Endothelial cell of umbilical vein (primary cell): ENCODE data around the gene ALK.

Source experiments
- EZH2 ChIP-seq: IDR thresholded peaks from 2 replicates; pipeline ENCODE4 v1.6.1; 2012; ENCODE audit warnings: borderline replicate concordance, low read depth, mild to moderate bottlenecking, moderate library complexity, low read length, inconsistent platforms; ENCODE audit not compliant: severe bottlenecking
- FOS ChIP-seq: IDR thresholded peaks from 2 replicates; pipeline ENCODE4 v1.6.1; 2011; ENCODE audit warnings: mild to moderate bottlenecking, low read length, moderate library complexity, borderline replicate concordance; ENCODE audit not compliant: insufficient read depth
- GATA2 ChIP-seq: IDR thresholded peaks from 2 replicates; pipeline ENCODE4 v1.7.0; 2011; ENCODE audit warnings: low read depth, mild to moderate bottlenecking, moderate library complexity, mixed read lengths, low read length; ENCODE audit not compliant: insufficient read length, insufficient read depth
- JUN ChIP-seq: IDR thresholded peaks from 2 replicates; pipeline ENCODE4 v1.6.1; 2011; ENCODE audit warnings: borderline replicate concordance, low read depth; ENCODE audit not compliant: insufficient read length, insufficient read depth
- MYC ChIP-seq: IDR thresholded peaks from one replicate; pipeline ENCODE4 v1.6.1; 2011; ENCODE audit warnings: mild to moderate bottlenecking, low read depth, low read length
- POLR2A ChIP-seq: IDR thresholded peaks from 2 replicates; pipeline ENCODE4 v1.6.1; 2012; ENCODE audit warnings: low read depth, mild to moderate bottlenecking, control low read depth, low read length
- POLR2AphosphoS5 ChIP-seq: IDR thresholded peaks from 2 replicates; pipeline ENCODE4 v1.6.1; 2012; ENCODE audit warnings: low read depth, mild to moderate bottlenecking, control low read depth, low read length, moderate library complexity; ENCODE audit not compliant: insufficient read depth
- TF ChIP-seq, protein P1 (sequence below), 2 donors: IDR thresholded peaks; 1 replicate in 1 of 2; 2 replicates in 1 of 2; pipeline ENCODE4 v1.5.1; 2011; ENCODE audit warnings: low read length in 2 of 2, mild to moderate bottlenecking in 2 of 2, moderate library complexity in 2 of 2, control low read depth in 1 of 2, inconsistent platforms in 1 of 2, low read depth in 1 of 2; ENCODE audit not compliant: insufficient read depth in 1 of 2; ENCODE audit errors: extremely low read depth in 1 of 2
- TF ChIP-seq, protein P2 (sequence below): IDR thresholded peaks from 2 replicates; pipeline ENCODE4 v1.6.1; 2011; ENCODE audit not compliant: insufficient read depth, insufficient read length

DNA sequence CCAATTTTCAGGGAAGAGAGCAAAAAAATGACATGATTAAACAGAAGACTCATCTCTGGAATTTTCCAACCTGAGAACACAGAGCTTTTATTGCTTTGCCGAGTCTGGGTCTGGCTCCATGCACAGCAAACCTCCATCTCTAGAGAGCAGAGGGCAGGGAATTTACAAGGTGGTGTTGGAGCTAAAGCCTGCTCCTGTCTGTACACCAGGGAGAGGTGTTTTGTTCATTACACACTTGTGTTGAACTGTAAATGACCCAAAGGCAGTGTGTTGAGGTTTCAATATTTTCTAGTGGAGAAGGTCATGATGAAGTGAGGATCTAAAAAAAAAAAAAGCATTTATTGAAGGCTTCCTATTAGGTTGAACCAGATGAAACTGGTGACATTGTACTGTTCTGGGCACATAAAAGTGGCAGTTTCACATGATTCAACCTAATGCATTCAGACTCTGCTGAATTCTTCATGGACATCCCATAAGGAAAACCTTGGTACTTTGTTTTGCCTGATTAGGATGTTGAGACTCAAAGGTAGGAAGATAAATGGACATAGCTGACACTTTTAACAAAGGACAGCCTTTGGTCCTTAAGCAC is 567.9 kb downstream of the ALK start:
- TF ChIP-seq, protein P1, sequence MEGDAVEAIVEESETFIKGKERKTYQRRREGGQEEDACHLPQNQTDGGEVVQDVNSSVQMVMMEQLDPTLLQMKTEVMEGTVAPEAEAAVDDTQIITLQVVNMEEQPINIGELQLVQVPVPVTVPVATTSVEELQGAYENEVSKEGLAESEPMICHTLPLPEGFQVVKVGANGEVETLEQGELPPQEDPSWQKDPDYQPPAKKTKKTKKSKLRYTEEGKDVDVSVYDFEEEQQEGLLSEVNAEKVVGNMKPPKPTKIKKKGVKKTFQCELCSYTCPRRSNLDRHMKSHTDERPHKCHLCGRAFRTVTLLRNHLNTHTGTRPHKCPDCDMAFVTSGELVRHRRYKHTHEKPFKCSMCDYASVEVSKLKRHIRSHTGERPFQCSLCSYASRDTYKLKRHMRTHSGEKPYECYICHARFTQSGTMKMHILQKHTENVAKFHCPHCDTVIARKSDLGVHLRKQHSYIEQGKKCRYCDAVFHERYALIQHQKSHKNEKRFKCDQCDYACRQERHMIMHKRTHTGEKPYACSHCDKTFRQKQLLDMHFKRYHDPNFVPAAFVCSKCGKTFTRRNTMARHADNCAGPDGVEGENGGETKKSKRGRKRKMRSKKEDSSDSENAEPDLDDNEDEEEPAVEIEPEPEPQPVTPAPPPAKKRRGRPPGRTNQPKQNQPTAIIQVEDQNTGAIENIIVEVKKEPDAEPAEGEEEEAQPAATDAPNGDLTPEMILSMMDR (IDR thresholded peaks at IDR 0.05; ENCODE audit: extremely low read depth in 1 of 2, insufficient read depth in 1 of 2, low read depth in 1 of 2, low read length in 2 of 2), result no peak
- TF ChIP-seq POLR2AphosphoS5 (no peak), EZH2 (no peak), POLR2A (no peak), GATA2 (no peak), MYC (no peak), JUN (no peak), FOS (no peak)
- TF ChIP-seq, protein P2, sequence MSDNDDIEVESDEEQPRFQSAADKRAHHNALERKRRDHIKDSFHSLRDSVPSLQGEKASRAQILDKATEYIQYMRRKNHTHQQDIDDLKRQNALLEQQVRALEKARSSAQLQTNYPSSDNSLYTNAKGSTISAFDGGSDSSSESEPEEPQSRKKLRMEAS, result no peak
